ENCODE results near the gene PTPRN2. TPM values are rescaled to one million over a fixed set of nuclear protein-coding genes. Genes with fewer than 3 reads are reported as not detected.

The PTPRN2 gene
- total RNA-seq, 3 donors from 2014 or later, result 0.43 to 0.66 (median 0.63) TPM

GRCh38 chr7:158396982-158397862 lies 190.4 kb downstream of the PTPRN2 start:
- Mint-ChIP-seq H3K27me3 (ENCODE audit: low read depth) (no peaks in the 10 kb centered on the region), H3K4me1 (ENCODE audit: low read depth) (no peaks in the 10 kb centered on the region), H3K4me3 (no peak overlapping the region), H3K36me3 (ENCODE audit: insufficient read depth) (no peaks in the 10 kb centered on the region), H3K9me3 (peaks cover 11% of the 10 kb centered on the region)
- DNase-seq (no peak), ATAC-seq (no peak)

- H3K27me3 Mint-ChIP-seq (ENCODE audit: low read depth), result no peaks in the 10 kb centered on the region
- no peaks in the 10 kb centered on the region for H3K36me3 Mint-ChIP-seq (ENCODE audit: insufficient read depth)
- H3K9me3 Mint-ChIP-seq, result peaks cover 11% of the 10 kb centered on the region
- no peak for DNase-seq
- ATAC-seq, result no peak
- H3K4me3 Mint-ChIP-seq, result no peak overlapping the region
- H3K4me1 Mint-ChIP-seq (ENCODE audit: low read depth), result no peaks in the 10 kb centered on the region
Observed at GRCh38 chr7:158396301-158396905, 191.2 kb downstream of the PTPRN2 start.

- Mint-ChIP-seq H3K4me1 (ENCODE audit: low read depth) (no peaks in the 10 kb centered on the region), H3K4me3 (no peak overlapping the region), H3K36me3 (ENCODE audit: insufficient read depth) (no peaks in the 10 kb centered on the region), H3K27me3 (ENCODE audit: low read depth) (no peaks in the 10 kb centered on the region), H3K9me3 (peaks cover 11% of the 10 kb centered on the region)
- ATAC-seq, result peak in 1 of 2 donors; percentile 20
- no peak for DNase-seq
Observed at GRCh38 chr7:158395780-158396278, 191.8 kb downstream of the PTPRN2 start.

- Mint-ChIP-seq H3K9me3 (peaks cover 11% of the 10 kb centered on the region), H3K4me3 (no peak overlapping the region), H3K4me1 (ENCODE audit: low read depth) (no peaks in the 10 kb centered on the region), H3K36me3 (ENCODE audit: insufficient read depth) (no peaks in the 10 kb centered on the region), H3K27me3 (ENCODE audit: low read depth) (no peaks in the 10 kb centered on the region)
- ATAC-seq (no peak), DNase-seq (no peak)
Observed at GRCh38 chr7:158395349-158395748, 192.3 kb downstream of the PTPRN2 start.

- Mint-ChIP-seq H3K4me3 (no peak overlapping the region), H3K27me3 (ENCODE audit: low read depth) (no peaks in the 10 kb centered on the region), H3K36me3 (ENCODE audit: insufficient read depth) (no peaks in the 10 kb centered on the region), H3K9me3 (peaks cover 8% of the 10 kb centered on the region), H3K4me1 (ENCODE audit: low read depth) (no peaks in the 10 kb centered on the region)
- DNase-seq (peak; percentile 42), ATAC-seq (peak in 1 of 2 donors; percentile 39)
Observed at GRCh38 chr7:158394936-158395335, 192.7 kb downstream of the PTPRN2 start.

GRCh38 chr7:158393926-158394625 lies 193.5 kb downstream of the PTPRN2 start:
- ATAC-seq (no peak), DNase-seq (no peak)
- Mint-ChIP-seq H3K9me3 (peaks cover 7% of the 10 kb centered on the region), H3K27me3 (ENCODE audit: low read depth) (no peaks in the 10 kb centered on the region), H3K4me1 (ENCODE audit: low read depth) (no peaks in the 10 kb centered on the region), H3K36me3 (ENCODE audit: insufficient read depth) (no peaks in the 10 kb centered on the region), H3K4me3 (no peak overlapping the region)

- no peaks in the 10 kb centered on the region for H3K4me1 Mint-ChIP-seq (ENCODE audit: low read depth)
- DNase-seq, result no peak
- ATAC-seq, result no peak
- no peaks in the 10 kb centered on the region for H3K9me3 Mint-ChIP-seq
- no peak overlapping the region for H3K4me3 Mint-ChIP-seq
- no peaks in the 10 kb centered on the region for H3K27me3 Mint-ChIP-seq (ENCODE audit: low read depth)
- no peaks in the 10 kb centered on the region for H3K36me3 Mint-ChIP-seq (ENCODE audit: insufficient read depth)
Observed at GRCh38 chr7:158392251-158392650, 195.4 kb downstream of the PTPRN2 start.

- no peak for ATAC-seq
- Mint-ChIP-seq H3K4me3 (no peak overlapping the region), H3K36me3 (ENCODE audit: insufficient read depth) (no peaks in the 10 kb centered on the region), H3K27me3 (ENCODE audit: low read depth) (no peaks in the 10 kb centered on the region), H3K4me1 (ENCODE audit: low read depth) (no peaks in the 10 kb centered on the region), H3K9me3 (no peaks in the 10 kb centered on the region)
- DNase-seq, result no peak
Observed at GRCh38 chr7:158391541-158391940, 196.1 kb downstream of the PTPRN2 start.

GRCh38 chr7:158391141-158391540 lies 196.5 kb downstream of the PTPRN2 start:
- DNase-seq, result no peak
- Mint-ChIP-seq H3K4me3 (no peak overlapping the region), H3K36me3 (ENCODE audit: insufficient read depth) (no peaks in the 10 kb centered on the region), H3K27me3 (ENCODE audit: low read depth) (no peaks in the 10 kb centered on the region), H3K4me1 (ENCODE audit: low read depth) (no peaks in the 10 kb centered on the region), H3K9me3 (no peaks in the 10 kb centered on the region)
- ATAC-seq, result no peak

- H3K4me1 Mint-ChIP-seq (ENCODE audit: low read depth), result no peaks in the 10 kb centered on the region
- no peaks in the 10 kb centered on the region for H3K36me3 Mint-ChIP-seq (ENCODE audit: insufficient read depth)
- H3K4me3 Mint-ChIP-seq, result no peak overlapping the region
- no peaks in the 10 kb centered on the region for H3K27me3 Mint-ChIP-seq (ENCODE audit: low read depth)
- no peak for DNase-seq
- ATAC-seq, result no peak
- H3K9me3 Mint-ChIP-seq, result no peaks in the 10 kb centered on the region
Observed at GRCh38 chr7:158390460-158390859, 197.2 kb downstream of the PTPRN2 start.

GRCh38 chr7:158389514-158390425 lies 197.9 kb downstream of the PTPRN2 start:
- Mint-ChIP-seq H3K27me3 (ENCODE audit: low read depth) (no peaks in the 10 kb centered on the region), H3K9me3 (no peaks in the 10 kb centered on the region)

GRCh38 chr7:158388928-158389327 lies 198.7 kb downstream of the PTPRN2 start:
- Mint-ChIP-seq H3K9me3 (no peaks in the 10 kb centered on the region), H3K36me3 (ENCODE audit: insufficient read depth) (no peaks in the 10 kb centered on the region), H3K4me3 (no peak overlapping the region), H3K27me3 (ENCODE audit: low read depth) (peaks cover 2% of the 10 kb centered on the region), H3K4me1 (ENCODE audit: low read depth) (no peaks in the 10 kb centered on the region)
- DNase-seq (no peak), ATAC-seq (no peak)

More at GRCh38 chr7:158389514-158390425, 197.9 kb downstream of the PTPRN2 start:
- ATAC-seq (no peak), DNase-seq (no peak)
- H3K4me1 Mint-ChIP-seq (ENCODE audit: low read depth), result no peaks in the 10 kb centered on the region
- no peaks in the 10 kb centered on the region for H3K36me3 Mint-ChIP-seq (ENCODE audit: insufficient read depth)
- no peak overlapping the region for H3K4me3 Mint-ChIP-seq

- Mint-ChIP-seq H3K36me3 (ENCODE audit: insufficient read depth) (no peaks in the 10 kb centered on the region), H3K27me3 (ENCODE audit: low read depth) (peaks cover 2% of the 10 kb centered on the region), H3K4me1 (ENCODE audit: low read depth) (no peaks in the 10 kb centered on the region), H3K9me3 (no peaks in the 10 kb centered on the region), H3K4me3 (no peak overlapping the region)
- no peak for ATAC-seq
- no peak for DNase-seq
Observed at GRCh38 chr7:158388072-158388471, 199.6 kb downstream of the PTPRN2 start.

GRCh38 chr7:158387546-158387891 lies 200.1 kb downstream of the PTPRN2 start:
- no peaks in the 10 kb centered on the region for H3K9me3 Mint-ChIP-seq
- ATAC-seq (no peak), DNase-seq (no peak)
- peaks cover 2% of the 10 kb centered on the region for H3K27me3 Mint-ChIP-seq (ENCODE audit: low read depth)
- no peaks in the 10 kb centered on the region for H3K36me3 Mint-ChIP-seq (ENCODE audit: insufficient read depth)
- no peak overlapping the region for H3K4me3 Mint-ChIP-seq
- no peaks in the 10 kb centered on the region for H3K4me1 Mint-ChIP-seq (ENCODE audit: low read depth)

All from activated T-cell treated with anti-CD3 and anti-CD28 coated beads, Interleukin-2, amount 50 U/mL, for 4 hours (primary cell).